ENCODE results near the gene RAB3C. TPM values are rescaled to one million over a fixed set of nuclear protein-coding genes. Genes with fewer than 3 reads are reported as not detected.

The RAB3C gene
- total RNA-seq, 1 experiment from 2014 or later = 13.3 TPM

- no peak for TF ChIP-seq ZNF425 (CRISPR knock-in tag; conservative IDR thresholded peaks at IDR 0.05)
- no peak for TF ChIP-seq AR (CRISPR knock-in tag; IDR thresholded peaks at IDR 0.05)
- TF ChIP-seq ZNF671 (CRISPR knock-in tag; IDR thresholded peaks at IDR 0.05) = no peak
- TF ChIP-seq IRF2 (CRISPR knock-in tag; IDR thresholded peaks at IDR 0.05; ENCODE audit: borderline replicate concordance, low read depth) = no peak
- TF ChIP-seq ZNF512 (CRISPR knock-in tag; IDR thresholded peaks at IDR 0.05; ENCODE audit: borderline replicate concordance) = no peak
These were observed 37.5 kb downstream of the RAB3C start (continued) for GRCh38 chr5:58620336-58620735.

- H3K4me3 Mint-ChIP-seq = no peak overlapping the region
- POLR2A ChIA-PET = no interaction called here
- no peaks in the 10 kb centered on the region for H3K4me1 Mint-ChIP-seq
- no peaks in the 10 kb centered on the region for H3K27me3 Mint-ChIP-seq (ENCODE audit: low read depth)
- H3K27ac Mint-ChIP-seq = no peak overlapping the region
- H3K9me3 Mint-ChIP-seq = no peaks in the 10 kb centered on the region
- TF ChIP-seq AFF4 (CRISPR knock-in tag; IDR thresholded peaks at IDR 0.05; ENCODE audit: borderline replicate concordance) = no peak
- TF ChIP-seq NFYB (CRISPR knock-in tag; conservative IDR thresholded peaks at IDR 0.05; ENCODE audit: low read depth) = no peak
- TF ChIP-seq ZNF121 (CRISPR knock-in tag; IDR thresholded peaks at IDR 0.05) = no peak
- TF ChIP-seq ZSCAN18 (CRISPR knock-in tag; IDR thresholded peaks at IDR 0.05) = no peak
- no peak for TF ChIP-seq FOXK1 (CRISPR knock-in tag; IDR thresholded peaks at IDR 0.05)
- no peak for TF ChIP-seq ETV6 (CRISPR knock-in tag; IDR thresholded peaks at IDR 0.05)
- no peak for TF ChIP-seq MAX (CRISPR knock-in tag; IDR thresholded peaks at IDR 0.05)
- TF ChIP-seq MLX (CRISPR knock-in tag; IDR thresholded peaks at IDR 0.05) = no peak
- TF ChIP-seq EMX1 (CRISPR knock-in tag; IDR thresholded peaks at IDR 0.05) = no peak
- TF ChIP-seq SP1 (CRISPR knock-in tag; conservative IDR thresholded peaks at IDR 0.05) = no peak
- TF ChIP-seq GRHL2 (CRISPR knock-in tag; IDR thresholded peaks at IDR 0.05; ENCODE audit: insufficient replicate concordance, severe bottlenecking) = no peak
- CTCF ChIA-PET = no interaction called here
- DNase-seq (ENCODE audit: low spot score) (no peak), ATAC-seq (no peak)
- H3K36me3 Mint-ChIP-seq = no peaks in the 10 kb centered on the region
These were observed 40.3 kb downstream of the RAB3C start for GRCh38 chr5:58622936-58623871.
